ENCODE data around the gene CCR7.

GRCh38 chr17:40533896-40534295 lies 31.4 kb downstream of the CCR7 start:
- TF ChIP-seq CTCF (IDR thresholded peaks at IDR 0.05) (no peak), POLR2A (IDR thresholded peaks at IDR 0.05) (no peak)
